PC-3 (cell line): ENCODE measurements around the gene ETFA.

Experiments used
- CTCF ChIP-seq: fragments of 300-600 bp; sonication (generic); conservative IDR thresholded peaks from 2 replicates; pipeline ENCODE4 v1.5.1; 2017; ENCODE audit warnings: antibody characterized with exemption, low read depth, mild to moderate bottlenecking, low read length
- EZH2 ChIP-seq: fragments of 300-600 bp; sonication (generic); IDR thresholded peaks from one replicate; pipeline ENCODE4 v1.6.1; 2017; ENCODE audit warnings: antibody characterized with exemption, mild to moderate bottlenecking, low read length; ENCODE audit not compliant: unreplicated experiment
- EZH2phosphoT487 ChIP-seq: fragments of 300-600 bp; sonication (generic); IDR thresholded peaks from 2 replicates; pipeline ENCODE4 v1.6.1; 2018; ENCODE audit warnings: mild to moderate bottlenecking, antibody characterized with exemption, low read length, borderline replicate concordance

GRCh38 chr15:76333720-76334437 lies 22.6 kb upstream of the ETFA start:
- TF ChIP-seq EZH2: no peak
- TF ChIP-seq CTCF: peak; percentile 51
- no peak for TF ChIP-seq EZH2phosphoT487
